Measurements from ENCODE around the gene MCM6. TPM values are rescaled to one million over a fixed set of nuclear protein-coding genes. Genes with fewer than 3 reads are reported as not detected.
A peak's percentile ranks its signal among the peaks of the same experiment; 100 is the strongest.

MCM6 gene
- total RNA-seq, 1 experiment from 2014 or later = 84.8 TPM

DNA sequence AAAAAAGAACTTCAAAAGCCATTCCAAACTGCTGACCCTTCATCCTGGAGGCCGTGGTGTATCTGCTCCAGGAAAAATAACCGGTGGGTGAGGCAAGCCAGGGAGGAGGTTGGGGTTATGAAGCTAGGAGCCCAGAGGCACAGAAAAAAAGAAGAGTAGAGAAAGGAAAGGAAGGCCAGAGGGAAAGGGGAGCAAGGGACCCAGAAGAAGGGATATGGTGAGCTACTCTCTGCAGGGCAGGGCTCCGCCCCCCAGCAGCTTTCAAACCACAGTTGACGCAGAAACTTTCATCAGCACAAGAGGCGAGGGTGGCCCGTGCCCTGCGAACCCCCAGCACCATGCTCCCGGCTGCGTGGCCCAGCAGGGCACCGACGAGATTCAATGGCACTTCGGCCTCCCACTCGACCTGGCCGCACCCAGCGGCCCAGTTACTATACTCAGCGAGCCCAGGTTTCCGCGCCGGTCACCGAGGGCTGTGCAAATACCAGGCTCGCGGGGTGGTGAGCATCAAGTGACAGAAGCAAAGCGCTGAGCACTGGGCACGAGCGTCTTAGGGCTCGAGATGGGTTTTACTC, 665 bp downstream of the MCM6 start:
- Histone ChIP-seq H3K4me1 (ENCODE audit: control insufficient read depth in 1 of 2, insufficient read depth in 2 of 2, low read length in 2 of 2) (peaks cover 7 to 19% of the 10 kb centered on the region in 2 experiments; a peak in 2 of 4 replicates), H4K20me1 (ENCODE audit: insufficient read depth) (0 out of 2 replicates have a peak, but pooled peaks cover 5% of the 10 kb centered on the region), H3K79me2 (ENCODE audit: insufficient read depth, low read length) (peaks cover 44% of the 10 kb centered on the region), H3K4me3 (replicated peaks in 1 of 2; ENCODE audit: low read depth in 1 of 2, low read length in 2 of 2) (peak overlapping the region; percentile 82 to 94), H3K9me2 (ENCODE audit: insufficient read depth) (no peaks in the 10 kb centered on the region), H3K27ac (ENCODE audit: low read depth, low read length) (peak overlapping the region; percentile 72), H3K9me3 (ENCODE audit: control insufficient read depth in 1 of 2, insufficient read depth in 1 of 2, low read depth in 1 of 2, low read length in 2 of 2) (no peaks in the 10 kb centered on the region), H3K27me3 (ENCODE audit: insufficient read depth, low read length) (no peaks in the 10 kb centered on the region), H2AFZ (ENCODE audit: low read depth, low read length, poor library complexity, severe bottlenecking) (no peak overlapping the region), H3K36me3 (ENCODE audit: control insufficient read depth in 1 of 2, insufficient read depth in 2 of 2, low read length in 2 of 2) (peaks cover 10 to 20% of the 10 kb centered on the region in 2 experiments), H3K9ac (ENCODE audit: low read length) (peak overlapping the region; percentile 98), H3K4me2 (ENCODE audit: low read length) (peak overlapping the region; percentile 94)
- ATAC-seq (peak; percentile 63), DNase-seq (ENCODE audit: low read depth, low spot score) (no peak)
- intact Hi-C loops (cut with micrococcal nuclease) = no loop called here
- RAD21 ChIA-PET (ENCODE audit: low non-redundant PET in 1 of 2, low total read pairs in 2 of 2, uncharacterized antibody in 2 of 2, unreplicated experiment in 2 of 2) = no interaction called here
- POLR2A ChIA-PET = interaction anchor here (0.6 kb wide), 1 partner anchor 28 kb away, joined by 3 read pairs; no protein-coding TSS in a partner anchor
- CTCF ChIA-PET = interaction anchor here (0.7 to 1.0 kb wide), 4 partner anchors 10 to 887 kb away, joined by 3 to 5 read pairs (median 4); no protein-coding TSS in a partner anchor
- TF ChIP-seq EZH2 (IDR thresholded peaks at IDR 0.05) = no peak
- TF ChIP-seq EGR1 (IDR thresholded peaks at IDR 0.05; ENCODE audit: low read depth) = no peak
- BruUV-seq (replicated peaks) = no TSS peak

DNA sequence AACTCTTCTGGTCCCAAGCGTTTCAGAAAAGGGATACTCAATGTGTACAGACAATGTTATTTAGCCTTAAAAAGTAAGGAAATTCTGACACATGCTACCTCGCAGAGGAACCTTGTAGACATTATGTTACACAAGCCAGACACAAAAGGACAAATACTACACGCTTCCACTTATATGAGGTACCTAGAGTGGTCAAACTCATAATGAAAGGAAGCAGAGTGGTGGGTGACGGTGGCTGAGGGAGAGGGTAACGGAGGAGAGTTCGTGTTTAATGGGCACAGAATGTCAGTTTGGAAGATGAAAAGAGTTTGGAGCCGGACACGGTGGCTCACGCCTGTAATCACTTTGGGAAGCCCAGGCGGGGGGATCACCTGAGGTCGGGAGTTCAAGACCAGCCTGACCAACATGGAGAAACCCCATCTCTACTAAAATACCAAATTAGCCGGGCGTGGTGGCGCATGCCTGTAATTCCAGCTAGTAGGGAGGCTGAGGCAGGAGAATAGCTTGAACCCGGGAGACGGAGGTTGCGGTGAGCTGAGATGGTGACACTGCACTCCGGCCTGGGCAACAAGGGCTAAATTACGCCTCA, 1.4 kb downstream of the MCM6 start:
- TF ChIP-seq YY1 (IDR thresholded peaks at IDR 0.05; ENCODE audit: extremely low read depth, insufficient replicate concordance, low read depth, low read length) = no peak
- TF ChIP-seq RAD21 (IDR thresholded peaks at IDR 0.05; ENCODE audit: low read depth) = no peak
- no peak for TF ChIP-seq FOSL1 (IDR thresholded peaks at IDR 0.05; ENCODE audit: low read depth)
- TF ChIP-seq, protein P1, sequence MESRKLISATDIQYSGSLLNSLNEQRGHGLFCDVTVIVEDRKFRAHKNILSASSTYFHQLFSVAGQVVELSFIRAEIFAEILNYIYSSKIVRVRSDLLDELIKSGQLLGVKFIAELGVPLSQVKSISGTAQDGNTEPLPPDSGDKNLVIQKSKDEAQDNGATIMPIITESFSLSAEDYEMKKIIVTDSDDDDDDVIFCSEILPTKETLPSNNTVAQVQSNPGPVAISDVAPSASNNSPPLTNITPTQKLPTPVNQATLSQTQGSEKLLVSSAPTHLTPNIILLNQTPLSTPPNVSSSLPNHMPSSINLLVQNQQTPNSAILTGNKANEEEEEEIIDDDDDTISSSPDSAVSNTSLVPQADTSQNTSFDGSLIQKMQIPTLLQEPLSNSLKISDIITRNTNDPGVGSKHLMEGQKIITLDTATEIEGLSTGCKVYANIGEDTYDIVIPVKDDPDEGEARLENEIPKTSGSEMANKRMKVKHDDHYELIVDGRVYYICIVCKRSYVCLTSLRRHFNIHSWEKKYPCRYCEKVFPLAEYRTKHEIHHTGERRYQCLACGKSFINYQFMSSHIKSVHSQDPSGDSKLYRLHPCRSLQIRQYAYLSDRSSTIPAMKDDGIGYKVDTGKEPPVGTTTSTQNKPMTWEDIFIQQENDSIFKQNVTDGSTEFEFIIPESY (IDR thresholded peaks at IDR 0.05; ENCODE audit: extremely low read depth, insufficient replicate concordance, low read length) = no peak
- TF ChIP-seq, protein P2, sequence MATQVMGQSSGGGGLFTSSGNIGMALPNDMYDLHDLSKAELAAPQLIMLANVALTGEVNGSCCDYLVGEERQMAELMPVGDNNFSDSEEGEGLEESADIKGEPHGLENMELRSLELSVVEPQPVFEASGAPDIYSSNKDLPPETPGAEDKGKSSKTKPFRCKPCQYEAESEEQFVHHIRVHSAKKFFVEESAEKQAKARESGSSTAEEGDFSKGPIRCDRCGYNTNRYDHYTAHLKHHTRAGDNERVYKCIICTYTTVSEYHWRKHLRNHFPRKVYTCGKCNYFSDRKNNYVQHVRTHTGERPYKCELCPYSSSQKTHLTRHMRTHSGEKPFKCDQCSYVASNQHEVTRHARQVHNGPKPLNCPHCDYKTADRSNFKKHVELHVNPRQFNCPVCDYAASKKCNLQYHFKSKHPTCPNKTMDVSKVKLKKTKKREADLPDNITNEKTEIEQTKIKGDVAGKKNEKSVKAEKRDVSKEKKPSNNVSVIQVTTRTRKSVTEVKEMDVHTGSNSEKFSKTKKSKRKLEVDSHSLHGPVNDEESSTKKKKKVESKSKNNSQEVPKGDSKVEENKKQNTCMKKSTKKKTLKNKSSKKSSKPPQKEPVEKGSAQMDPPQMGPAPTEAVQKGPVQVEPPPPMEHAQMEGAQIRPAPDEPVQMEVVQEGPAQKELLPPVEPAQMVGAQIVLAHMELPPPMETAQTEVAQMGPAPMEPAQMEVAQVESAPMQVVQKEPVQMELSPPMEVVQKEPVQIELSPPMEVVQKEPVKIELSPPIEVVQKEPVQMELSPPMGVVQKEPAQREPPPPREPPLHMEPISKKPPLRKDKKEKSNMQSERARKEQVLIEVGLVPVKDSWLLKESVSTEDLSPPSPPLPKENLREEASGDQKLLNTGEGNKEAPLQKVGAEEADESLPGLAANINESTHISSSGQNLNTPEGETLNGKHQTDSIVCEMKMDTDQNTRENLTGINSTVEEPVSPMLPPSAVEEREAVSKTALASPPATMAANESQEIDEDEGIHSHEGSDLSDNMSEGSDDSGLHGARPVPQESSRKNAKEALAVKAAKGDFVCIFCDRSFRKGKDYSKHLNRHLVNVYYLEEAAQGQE (IDR thresholded peaks at IDR 0.05; ENCODE audit: low read depth) = no peak
- TF ChIP-seq CBX3 (IDR thresholded peaks at IDR 0.05; ENCODE audit: low read depth) = no peak
- no peak for TF ChIP-seq EZH2phosphoT487 (IDR thresholded peaks at IDR 0.05; ENCODE audit: borderline replicate concordance)
- no peak for TF ChIP-seq POLR2A (IDR thresholded peaks at IDR 0.05; ENCODE audit: borderline replicate concordance, extremely low read depth, insufficient read depth, insufficient read length)
- TF ChIP-seq ZNF274 (IDR thresholded peaks at IDR 0.05; ENCODE audit: low read depth, low read length) = no peak
- intact Hi-C loops (cut with micrococcal nuclease) = no loop called here
- Histone ChIP-seq H4K20me1 (ENCODE audit: insufficient read depth) (0 out of 2 replicates have a peak, but pooled peaks cover 5% of the 10 kb centered on the region), H3K27ac (ENCODE audit: low read depth, low read length) (no peak overlapping the region), H3K4me3 (replicated peaks in 1 of 2; ENCODE audit: low read depth in 1 of 2, low read length in 2 of 2) (peak overlapping the region; percentile 82 to 94), H3K27me3 (ENCODE audit: insufficient read depth, low read length) (no peaks in the 10 kb centered on the region), H3K9ac (ENCODE audit: low read length) (peak overlapping the region; percentile 98), H3K36me3 (ENCODE audit: control insufficient read depth in 1 of 2, insufficient read depth in 2 of 2, low read length in 2 of 2) (peaks cover 15 to 20% of the 10 kb centered on the region in 2 experiments), H2AFZ (ENCODE audit: low read depth, low read length, poor library complexity, severe bottlenecking) (no peak overlapping the region), H3K9me2 (ENCODE audit: insufficient read depth) (no peaks in the 10 kb centered on the region), H3K4me2 (ENCODE audit: low read length) (peak overlapping the region; percentile 94), H3K9me3 (ENCODE audit: control insufficient read depth in 1 of 2, insufficient read depth in 1 of 2, low read depth in 1 of 2, low read length in 2 of 2) (no peaks in the 10 kb centered on the region), H3K79me2 (ENCODE audit: insufficient read depth, low read length) (peaks cover 48% of the 10 kb centered on the region), H3K4me1 (ENCODE audit: control insufficient read depth in 1 of 2, insufficient read depth in 2 of 2, low read length in 2 of 2) (peaks cover 7 to 19% of the 10 kb centered on the region in 2 experiments; a peak in 2 of 4 replicates)
- ChIA-PET CTCF (no interaction called here), POLR2A (no interaction called here), RAD21 (ENCODE audit: low non-redundant PET in 1 of 2, low total read pairs in 2 of 2, uncharacterized antibody in 2 of 2, unreplicated experiment in 2 of 2) (no interaction called here)
- no peak for DNase-seq (ENCODE audit: low read depth, low spot score)
- BruUV-seq (replicated peaks) = no TSS peak
- ATAC-seq = no peak

Data from HCT116 (cell line).